Uterus (tissue), 4 donors: ENCODE data around the gene SLC38A10. TPM values are rescaled to one million over a fixed set of nuclear protein-coding genes. Genes with fewer than 3 reads are reported as not detected.

Experiments
- DNase-seq, 2 donors: peaks; one replicate each; pipeline ENCODE4 v3.0.0-alpha.2; 2019 to 2020
- H3K27ac ChIP-seq, 2 donors: fragments of 200-600 bp; sonication (generic); 1 replicate in 1 of 2; 2 replicates in 1 of 2; pipeline ENCODE4 v1.5.1; 2016 to 2018
- H3K27me3 ChIP-seq, 2 donors: fragments of 200-600 bp; sonication (generic); one replicate each; pipeline ENCODE4 v1.5.1; 2018 to 2019; ENCODE audit warnings: control low read depth in 1 of 2
- H3K36me3 ChIP-seq, 2 donors: fragments of 200-600 bp; sonication (generic); one replicate each; pipeline ENCODE4 v1.5.1; 2019; ENCODE audit warnings: control low read depth in 1 of 2
- H3K4me1 ChIP-seq, 2 donors: fragments of 200-600 bp; sonication (generic); one replicate each; pipeline ENCODE4 v1.5.1; 2018 to 2019; ENCODE audit warnings: control low read depth in 1 of 2
- H3K4me3 ChIP-seq, 2 donors: fragments of 200-600 bp; sonication (generic); 1 replicate in 1 of 2; 2 replicates in 1 of 2; pipeline ENCODE4 v1.5.1; 2018 to 2019; ENCODE audit warnings: mild to moderate bottlenecking in 1 of 2
- H3K9me3 ChIP-seq, 2 donors: fragments of 200-600 bp; sonication (generic); one replicate each; pipeline ENCODE4 v1.5.1; 2019; ENCODE audit warnings: control low read depth in 1 of 2
- POLR2A ChIP-seq, 2 donors: fragments of 450-650 bp; IDR thresholded peaks; one replicate each; pipeline ENCODE4 v1.6.1; 2016; ENCODE audit warnings: antibody characterized with exemption in 2 of 2, mild to moderate bottlenecking in 1 of 2, moderate library complexity in 1 of 2
- intact Hi-C: fragments of 100-400 bp; cut with DNase I; formaldehyde crosslinking; loops from one replicate; pipeline ENCODE4 v1.15.1; 2023; ENCODE audit warnings: low total_unique reads
- total RNA-seq, 4 donors: library from RNA; depleted of rRNA in 3 of 4; stranded (reverse); fragments of >200 nt in 3 of 4; gene quantifications; one replicate each; pipeline versions ENCODE4 v1.1.0 to v1.2.4, GENCODE V29; 2014 to 2023
- TF ChIP-seq, protein P1 (sequence below), 4 experiments: fragments of 200-600 bp in 2 of 4; fragments of 450-650 bp in 2 of 4; sonication (generic) in 2 of 4; IDR thresholded peaks; one replicate each; pipeline ENCODE4 v1.5.1; 2016 to 2019; ENCODE audit warnings: antibody characterized with exemption in 4 of 4, mild to moderate bottlenecking in 2 of 4, moderate library complexity in 1 of 4
- donor health status: DM: yes; HTN: yes; CAD: no.

The SLC38A10 gene
- total RNA-seq, 4 donors from 2014 or later = 50.7 to 55.4 (median 53.3) TPM

DNA sequence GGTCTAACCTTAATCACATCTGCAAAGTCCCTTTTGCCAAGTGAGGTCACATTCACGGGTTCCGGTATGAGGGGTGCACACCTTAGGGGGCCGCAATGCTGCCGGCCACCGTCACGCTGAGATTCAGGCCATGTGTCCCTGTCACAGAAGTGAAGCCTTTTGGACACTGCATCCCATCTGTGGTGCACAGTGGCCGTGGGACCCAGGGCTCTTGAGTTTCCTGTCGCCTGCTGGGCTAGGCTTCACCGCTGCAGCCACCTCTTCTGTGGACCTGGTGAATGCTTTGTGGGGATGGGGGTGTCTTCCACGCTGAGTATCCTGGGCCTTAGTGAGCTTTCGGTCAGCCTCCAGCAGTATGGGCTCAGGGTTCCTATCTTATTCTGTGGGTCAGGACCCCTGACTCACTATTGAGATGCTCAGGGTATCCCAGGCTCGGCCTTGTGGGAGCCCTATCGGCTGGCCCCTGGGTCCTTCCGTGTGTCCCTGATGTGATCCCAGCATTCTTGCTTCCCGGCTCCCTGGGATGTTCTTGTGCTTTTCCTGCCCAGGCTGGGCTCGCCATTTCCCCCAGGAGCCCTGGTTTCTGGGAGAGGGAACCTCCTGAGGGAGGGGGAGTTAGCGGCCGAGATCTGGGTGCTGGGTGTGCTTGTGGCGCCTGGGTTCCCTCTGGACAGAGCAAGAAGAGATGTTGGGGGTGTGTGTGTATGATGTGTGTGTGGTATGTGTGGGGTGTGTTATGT, 4.9 kb upstream of the SLC38A10 start:
- no peak overlapping the region for H3K27ac ChIP-seq
- H3K36me3 ChIP-seq = no peaks in the 10 kb centered on the region
- H3K4me1 ChIP-seq = no peaks in the 10 kb centered on the region
- no peaks in the 10 kb centered on the region for H3K27me3 ChIP-seq
- intact Hi-C loops = loop anchor here (10.0 kb wide), 1 partner anchor 105 kb away; no protein-coding TSS in a partner anchor
- H3K4me3 ChIP-seq = no peak overlapping the region
- no peak for DNase-seq
- TF ChIP-seq POLR2A (IDR thresholded peaks at IDR 0.05) = no peak
- TF ChIP-seq, protein P1, sequence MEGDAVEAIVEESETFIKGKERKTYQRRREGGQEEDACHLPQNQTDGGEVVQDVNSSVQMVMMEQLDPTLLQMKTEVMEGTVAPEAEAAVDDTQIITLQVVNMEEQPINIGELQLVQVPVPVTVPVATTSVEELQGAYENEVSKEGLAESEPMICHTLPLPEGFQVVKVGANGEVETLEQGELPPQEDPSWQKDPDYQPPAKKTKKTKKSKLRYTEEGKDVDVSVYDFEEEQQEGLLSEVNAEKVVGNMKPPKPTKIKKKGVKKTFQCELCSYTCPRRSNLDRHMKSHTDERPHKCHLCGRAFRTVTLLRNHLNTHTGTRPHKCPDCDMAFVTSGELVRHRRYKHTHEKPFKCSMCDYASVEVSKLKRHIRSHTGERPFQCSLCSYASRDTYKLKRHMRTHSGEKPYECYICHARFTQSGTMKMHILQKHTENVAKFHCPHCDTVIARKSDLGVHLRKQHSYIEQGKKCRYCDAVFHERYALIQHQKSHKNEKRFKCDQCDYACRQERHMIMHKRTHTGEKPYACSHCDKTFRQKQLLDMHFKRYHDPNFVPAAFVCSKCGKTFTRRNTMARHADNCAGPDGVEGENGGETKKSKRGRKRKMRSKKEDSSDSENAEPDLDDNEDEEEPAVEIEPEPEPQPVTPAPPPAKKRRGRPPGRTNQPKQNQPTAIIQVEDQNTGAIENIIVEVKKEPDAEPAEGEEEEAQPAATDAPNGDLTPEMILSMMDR (IDR thresholded peaks at IDR 0.05) = no peak
- no peaks in the 10 kb centered on the region for H3K9me3 ChIP-seq

DNA sequence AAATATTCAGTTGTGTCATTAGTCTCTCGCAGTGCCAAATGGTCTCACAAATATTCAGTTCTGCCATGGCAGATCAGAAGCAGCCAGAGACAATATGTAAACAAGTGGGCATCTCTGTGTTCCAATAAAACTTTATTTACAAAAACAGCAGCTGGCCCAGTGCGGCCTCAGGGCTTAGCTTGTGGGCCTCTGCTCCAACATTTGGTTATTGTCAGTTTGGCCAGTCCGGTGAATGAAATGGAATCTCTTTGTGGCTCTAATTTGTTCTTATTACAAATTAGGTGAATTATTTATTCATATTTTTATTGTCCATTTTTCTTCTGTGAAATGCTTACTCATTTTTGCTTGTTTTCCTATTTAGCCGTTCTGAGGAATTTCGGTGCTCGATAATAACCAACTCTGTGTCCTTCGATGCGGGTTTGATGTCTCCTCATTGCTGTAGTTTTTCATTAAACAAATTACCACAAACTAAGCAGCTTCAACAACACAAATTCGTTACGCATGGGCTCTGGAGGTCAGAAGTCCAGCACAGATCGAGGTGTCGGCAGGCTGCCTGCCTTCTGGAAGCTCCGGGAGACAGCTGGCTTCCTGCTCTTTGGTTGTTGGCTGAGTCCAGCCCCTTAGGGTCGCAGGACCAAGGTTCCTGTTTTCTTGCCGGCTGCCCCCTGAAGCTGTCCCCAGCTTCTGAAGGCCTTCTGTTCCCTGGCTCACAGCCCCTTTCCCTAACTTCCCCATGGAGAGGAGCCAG, 4.1 kb upstream of the SLC38A10 start:
- DNase-seq = no peak
- H3K9me3 ChIP-seq = no peaks in the 10 kb centered on the region
- intact Hi-C loops = loop anchor here (10.0 kb wide), 1 partner anchor 106 kb away; no protein-coding TSS in a partner anchor
- H3K27ac ChIP-seq = no peak overlapping the region
- H3K4me1 ChIP-seq = peaks cover 0 to 4% of the 10 kb centered on the region in 2 donors
- no peaks in the 10 kb centered on the region for H3K27me3 ChIP-seq
- no peaks in the 10 kb centered on the region for H3K36me3 ChIP-seq
- no peak overlapping the region for H3K4me3 ChIP-seq
- TF ChIP-seq, protein P1 (IDR thresholded peaks at IDR 0.05) = no peak
- no peak for TF ChIP-seq POLR2A (IDR thresholded peaks at IDR 0.05)

DNA sequence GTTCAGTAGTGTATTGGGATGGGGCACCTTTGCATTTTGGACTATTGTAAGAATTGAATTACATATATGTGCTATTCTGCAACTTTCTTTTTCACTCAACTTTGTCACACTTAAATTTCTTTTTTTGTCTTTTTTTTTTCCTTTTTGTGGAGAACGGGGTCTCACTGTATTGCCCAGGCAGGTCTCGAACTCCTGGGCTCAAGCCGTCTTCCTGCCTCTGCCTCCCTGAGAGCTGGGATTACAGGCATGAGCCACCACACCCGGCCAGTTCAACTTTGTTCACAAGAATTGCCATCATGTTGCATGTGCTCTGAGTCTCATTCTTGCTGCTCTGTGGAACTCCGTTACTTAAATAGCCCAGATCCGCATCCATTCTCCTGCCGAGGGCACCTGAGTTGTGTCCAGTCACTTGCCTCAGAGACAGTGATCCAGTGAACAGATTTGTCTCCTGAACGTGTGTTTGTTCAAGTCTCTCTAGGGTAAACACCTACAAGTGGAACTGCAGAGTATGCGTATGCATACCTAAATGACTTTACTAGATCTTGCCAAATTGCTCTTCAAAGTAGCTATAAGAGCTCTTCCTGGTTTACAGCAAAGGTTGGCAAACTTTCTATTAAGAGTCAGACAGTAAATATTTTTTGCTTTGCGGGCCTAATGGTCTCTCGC, 3.4 kb upstream of the SLC38A10 start:
- TF ChIP-seq, protein P1 (IDR thresholded peaks at IDR 0.05) = no peak
- TF ChIP-seq POLR2A (IDR thresholded peaks at IDR 0.05) = no peak
- H3K4me1 ChIP-seq = peaks cover 4 to 7% of the 10 kb centered on the region in 2 donors
- H3K36me3 ChIP-seq = no peaks in the 10 kb centered on the region
- no peak for DNase-seq
- no peak overlapping the region for H3K4me3 ChIP-seq
- intact Hi-C loops = loop anchor here (10.0 kb wide), 1 partner anchor 106 kb away; no protein-coding TSS in a partner anchor
- H3K9me3 ChIP-seq = no peaks in the 10 kb centered on the region
- no peaks in the 10 kb centered on the region for H3K27me3 ChIP-seq
- no peak overlapping the region for H3K27ac ChIP-seq

DNA sequence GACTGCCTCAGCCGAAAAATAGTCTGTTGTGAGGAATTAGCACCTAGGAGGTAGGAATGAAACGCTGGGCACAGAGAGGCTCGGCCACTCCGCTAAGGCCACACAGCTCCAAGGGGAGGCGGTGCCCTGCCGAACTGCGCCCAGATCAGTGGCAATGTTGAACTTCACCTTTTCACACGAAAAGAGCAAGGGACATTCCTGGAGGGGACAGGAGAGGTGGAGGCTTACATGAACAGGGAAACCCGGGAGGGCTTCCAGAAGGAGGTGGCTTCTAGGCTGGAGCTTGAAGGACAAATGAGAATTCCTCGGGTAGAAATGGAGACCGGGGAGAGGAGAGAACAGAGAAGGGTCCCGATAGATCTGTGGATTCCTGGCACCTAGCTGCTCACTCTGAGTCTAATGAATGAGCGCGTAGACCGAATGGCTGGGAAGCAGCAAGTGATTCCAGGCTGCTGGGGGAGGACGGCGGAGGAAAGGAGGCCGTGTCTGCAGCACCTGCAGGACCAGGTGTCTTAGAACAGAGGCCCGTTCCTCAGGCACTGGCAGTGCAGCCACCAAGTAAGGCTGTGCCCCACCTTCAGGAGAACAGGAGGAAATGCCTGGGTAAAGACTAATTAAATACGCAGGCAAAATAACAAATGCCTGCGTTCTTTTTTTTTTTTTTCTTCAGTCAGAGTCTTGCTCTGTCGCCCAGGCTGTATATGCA, 722 bp upstream of the SLC38A10 start:
- peak in 1 of 2 donors; percentile 41 for DNase-seq
- intact Hi-C loops = loop anchor here (10.0 kb wide), 1 partner anchor 109 kb away; no protein-coding TSS in a partner anchor
- no peaks in the 10 kb centered on the region for H3K9me3 ChIP-seq
- peaks cover 4 to 7% of the 10 kb centered on the region in 2 donors for H3K4me1 ChIP-seq
- TF ChIP-seq POLR2A (IDR thresholded peaks at IDR 0.05) = peak in 1 of 2 donors; percentile 18
- TF ChIP-seq, protein P1 (IDR thresholded peaks at IDR 0.05) = peak in 3 of 4 experiments; percentile 30 to 48 (median 31)
- H3K27ac ChIP-seq = peak overlapping the region; percentile 87 to 89
- peak overlapping the region; percentile 64 to 94 for H3K4me3 ChIP-seq
- H3K36me3 ChIP-seq = no peaks in the 10 kb centered on the region
- no peaks in the 10 kb centered on the region for H3K27me3 ChIP-seq
